Measurements from ENCODE around the gene RABGAP1L. TPM values are rescaled to one million over a fixed set of nuclear protein-coding genes. Genes with fewer than 3 reads are reported as not detected.
A peak's percentile ranks its signal among the peaks of the same experiment; 100 is the strongest.

RABGAP1L gene
- total and polyA plus RNA-seq, 4 donors: 4.8 to 53.5 (median 18.8) TPM

- TF ChIP-seq EGR1 (IDR thresholded peaks at IDR 0.05; ENCODE audit: low read depth in 2 of 2) (no peak), JUND (IDR thresholded peaks at IDR 0.05) (peak in 1 of 2 donors; percentile 46), MAX (IDR thresholded peaks at IDR 0.05) (no peak), ATF3 (IDR thresholded peaks at IDR 0.05) (no peak), FOXA2 (IDR thresholded peaks at IDR 0.05) (no peak), NR2F2 (IDR thresholded peaks at IDR 0.05) (no peak), RAD21 (IDR thresholded peaks at IDR 0.05) (no peak), REST (IDR thresholded peaks at IDR 0.05) (no peak)
- no peaks in the 10 kb centered on the region for H3K27me3 ChIP-seq (ENCODE audit: control insufficient read depth in 4 of 4, insufficient read depth in 4 of 4, low read length in 3 of 4)
- no peaks in the 10 kb centered on the region for H3K9me3 ChIP-seq (ENCODE audit: control insufficient read depth in 4 of 4, low read length in 3 of 4)
- H3K4me3 ChIP-seq (ENCODE audit: low read depth in 1 of 3, low read length in 3 of 3): no peak overlapping the region
- no peak for DNase-seq (ENCODE audit: low spot score)
- peaks cover 2 to 11% (median 10%) of the 10 kb centered on the region in 4 donors for H3K36me3 ChIP-seq (ENCODE audit: control insufficient read depth in 4 of 4, insufficient read depth in 3 of 4, low read depth in 1 of 4, low read length in 3 of 4)
- WGBS: 76% methylated on average over 4 of the region's 4 CpGs
- H3K9ac ChIP-seq (ENCODE audit: low read depth in 1 of 2, low read length in 2 of 2): no peak overlapping the region
- H3K4me1 ChIP-seq (ENCODE audit: control insufficient read depth in 4 of 4, insufficient read depth in 4 of 4, low read length in 3 of 4): no peaks in the 10 kb centered on the region
- no peak overlapping the region for H3K27ac ChIP-seq (ENCODE audit: low read depth in 1 of 2, low read length in 2 of 2)
Observed at GRCh38 chr1:174976436-174977108, 817.3 kb downstream of the RABGAP1L start.

GRCh38 chr1:174982971-174983689, 823.8 kb downstream of the RABGAP1L start:
- no peak overlapping the region for H3K9ac ChIP-seq (ENCODE audit: low read depth in 1 of 2, low read length in 2 of 2)
- no peak for TF ChIP-seq ZBTB33 (IDR thresholded peaks at IDR 0.05)
- TF ChIP-seq YY1 (IDR thresholded peaks at IDR 0.05): no peak
- peak; percentile 89 to 91 for TF ChIP-seq RAD21 (IDR thresholded peaks at IDR 0.05)
- peak; percentile 56 for TF ChIP-seq CTCF (IDR thresholded peaks at IDR 0.05; ENCODE audit: low read depth, low read length, missing input control)
- TF ChIP-seq REST (IDR thresholded peaks at IDR 0.05): no peak
- H3K27ac ChIP-seq (ENCODE audit: low read depth in 1 of 2, low read length in 2 of 2): no peak overlapping the region
- peaks cover 2 to 18% (median 9%) of the 10 kb centered on the region in 4 donors for H3K36me3 ChIP-seq (ENCODE audit: control insufficient read depth in 4 of 4, insufficient read depth in 3 of 4, low read depth in 1 of 4, low read length in 3 of 4)
- no peaks in the 10 kb centered on the region for H3K27me3 ChIP-seq (ENCODE audit: control insufficient read depth in 4 of 4, insufficient read depth in 4 of 4, low read length in 3 of 4)
- no peak for DNase-seq (ENCODE audit: low spot score)
- no peak overlapping the region for H3K4me3 ChIP-seq (ENCODE audit: low read depth in 1 of 3, low read length in 3 of 3)
- no peaks in the 10 kb centered on the region for H3K4me1 ChIP-seq (ENCODE audit: control insufficient read depth in 4 of 4, insufficient read depth in 4 of 4, low read length in 3 of 4)
- H3K9me3 ChIP-seq (ENCODE audit: control insufficient read depth in 4 of 4, low read length in 3 of 4): no peaks in the 10 kb centered on the region

Measured in liver (tissue), 9 donors.